Adipose tissue (tissue), 3 donors: ENCODE results near the gene TSPO. TPM values are rescaled to one million over a fixed set of nuclear protein-coding genes. Genes with fewer than 3 reads are reported as not detected.
A peak's percentile ranks its signal among the peaks of the same experiment; 100 is the strongest.
"Not testable (repeated sequence)": the region's sequence is repeated elsewhere in the genome, so short reads cannot be mapped to it uniquely, and the experiment has no call there.

Source experiments
- H3K27ac ChIP-seq: one replicate; pipeline ENCODE4 v1.5.1; 2013; ENCODE audit warnings: low read depth, low read length
- WGBS, 3 donors: extraction: QIAGEN DNeasy Blood & Tissue Kit; methylation state at CpG; one replicate each; pipeline ENCODE4 v1.1.7; 2013; 5-methylcytosine and 5-hydroxymethylcytosine counted together
- polyA plus RNA-seq, 3 donors: library from polyadenylated mRNA; stranded (reverse); fragments of 200-250 nt; gene quantifications; one replicate each; pipeline ENCODE4 v1.2.3, GENCODE V29; 2013
- donor health status: healthy with polysubstance abuse.
- donor health status: Bipolar disorder and iron deficiency.
- donor health status: healthy.

Gene TSPO
- polyA plus RNA-seq, 3 donors: 138 to 661 (median 447) TPM

DNA sequence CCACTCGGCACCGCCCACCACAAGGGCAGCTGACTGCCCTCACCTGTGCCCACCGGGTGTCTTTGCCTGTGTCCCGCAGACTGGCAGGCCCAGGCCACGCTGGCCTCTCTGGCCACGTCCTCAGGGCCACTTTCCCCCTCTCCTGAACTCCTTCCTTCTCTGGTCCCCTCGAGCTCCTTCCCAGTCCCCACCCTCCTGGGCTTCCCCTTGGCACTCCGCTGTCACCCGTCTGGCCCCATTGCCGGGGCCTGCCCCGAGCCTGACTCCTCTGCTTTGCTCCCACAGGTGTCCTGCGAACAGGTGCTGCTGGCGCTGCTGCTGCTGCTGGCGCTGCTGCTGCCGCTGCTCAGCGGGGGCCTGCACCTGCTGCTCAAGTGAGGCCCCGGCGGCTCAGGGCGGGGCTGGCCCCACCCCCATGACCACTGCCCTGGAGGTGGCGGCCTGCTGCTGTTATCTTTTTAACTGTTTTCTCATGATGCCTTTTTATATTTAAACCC, 22.4 kb upstream of the TSPO start:
- WGBS, 3 donors: 28 to 57% (median 52%) methylated on average over 20 of the region's 20 CpGs
- H3K27ac ChIP-seq: no peak overlapping the region

DNA sequence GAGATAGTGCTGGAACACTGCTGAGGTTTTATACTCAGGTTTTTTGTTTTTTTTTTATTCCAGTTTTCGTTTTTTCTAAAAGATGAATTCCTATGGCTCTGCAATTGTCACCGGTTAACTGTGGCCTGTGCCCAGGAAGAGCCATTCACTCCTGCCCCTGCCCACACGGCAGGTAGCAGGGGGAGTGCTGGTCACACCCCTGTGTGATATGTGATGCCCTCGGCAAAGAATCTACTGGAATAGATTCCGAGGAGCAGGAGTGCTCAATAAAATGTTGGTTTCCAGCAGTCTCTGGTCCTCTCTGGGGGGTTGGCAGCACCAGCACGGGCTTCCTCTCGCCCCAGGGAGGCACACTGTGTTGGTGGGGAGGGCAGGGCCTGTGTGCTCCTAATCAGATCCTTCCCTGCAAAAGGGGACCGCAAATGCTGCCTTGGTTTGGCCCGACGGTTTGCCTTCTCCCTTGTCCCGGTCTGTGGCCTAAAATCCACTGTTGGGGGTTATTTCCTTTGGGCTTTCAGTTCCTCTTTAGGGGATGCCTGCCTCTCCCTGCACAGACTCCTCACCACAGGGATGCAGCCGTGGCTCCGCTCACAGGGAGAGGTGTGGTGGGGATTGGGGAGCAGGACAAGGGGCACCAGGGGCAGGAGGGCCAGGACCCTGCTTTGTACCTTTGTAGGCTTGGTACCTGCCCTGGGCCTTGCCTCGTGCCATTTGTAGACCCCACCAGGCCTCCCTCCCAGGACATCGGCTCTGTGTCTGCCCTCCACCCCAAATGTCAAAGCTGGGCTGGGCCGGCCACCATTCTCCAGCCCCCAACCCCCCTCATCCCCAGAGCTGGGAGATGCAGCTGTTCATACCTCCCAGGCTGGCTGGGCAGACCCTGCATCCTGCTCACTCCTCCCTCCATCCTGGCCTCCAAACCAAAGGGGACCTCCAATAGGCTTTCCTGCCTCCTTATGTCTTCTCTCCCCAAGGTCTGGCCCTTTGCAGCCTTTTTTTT, 21.6 kb upstream of the TSPO start:
- H3K27ac ChIP-seq: no peak overlapping the region

DNA sequence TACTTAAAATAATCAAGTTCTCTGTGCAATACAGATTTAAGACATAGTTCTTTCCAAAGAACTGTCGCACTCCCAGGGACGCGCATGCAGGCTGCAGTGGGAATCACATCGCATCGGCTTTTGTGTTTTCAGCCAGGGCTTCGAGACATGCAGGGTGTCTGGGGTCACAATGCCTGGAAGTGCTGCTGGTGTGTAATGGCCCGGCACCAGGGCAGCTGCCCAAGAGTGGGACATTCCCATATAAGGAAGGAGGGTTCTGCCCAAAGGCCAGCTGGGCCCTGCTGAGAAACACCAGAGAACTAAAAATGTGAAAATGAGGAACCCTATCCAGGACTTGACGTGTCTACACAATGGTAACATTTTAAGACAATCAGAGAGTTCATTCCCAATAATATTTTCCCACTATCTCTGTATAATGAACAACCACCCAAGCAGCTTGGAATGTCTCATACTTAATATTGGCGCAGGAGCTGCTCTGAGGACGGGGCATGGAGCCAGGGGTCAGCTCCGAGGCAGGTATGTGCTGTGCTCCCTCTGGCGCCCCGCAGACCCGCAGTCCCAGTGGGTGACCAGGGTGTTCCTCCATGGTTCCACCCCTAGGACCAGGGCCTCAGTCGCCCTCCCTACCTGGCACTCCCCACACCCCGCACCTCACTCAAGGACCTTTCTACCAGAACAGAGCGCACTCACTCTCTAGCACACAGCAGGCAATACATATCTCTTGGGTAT, 19.4 kb upstream of the TSPO start:
- WGBS, 3 donors: 81 to 87% (median 82%) methylated on average over 17 of the region's 17 CpGs
- no peak overlapping the region for H3K27ac ChIP-seq

More for the DNA sequence above, 21.6 kb upstream of the TSPO start:
- 46 to 60% (median 54%) methylated on average over 15 to 16 of the region's 16 CpGs for WGBS, 3 donors

DNA sequence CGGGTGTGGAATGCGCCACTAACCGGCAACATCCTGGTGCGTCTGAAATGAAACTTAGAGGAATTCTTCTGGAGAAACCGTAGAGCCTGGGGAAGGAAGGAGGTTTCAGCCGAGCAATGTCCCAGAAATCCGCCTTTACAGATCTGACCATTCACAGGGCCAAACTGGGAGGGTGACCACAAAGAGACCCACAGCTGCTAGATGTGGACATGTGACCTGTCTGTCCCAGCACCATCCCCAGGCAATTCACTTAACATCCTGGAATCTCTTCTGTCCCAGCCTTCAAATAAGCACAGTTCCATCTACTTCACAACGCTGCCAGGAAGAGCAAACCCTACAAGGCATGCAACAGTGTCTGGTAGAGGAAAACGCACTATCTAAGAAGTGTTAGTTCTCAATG, 18.0 kb upstream of the TSPO start:
- H3K27ac ChIP-seq: no peak overlapping the region
- WGBS, 3 donors: 86 to 96% (median 91%) methylated on average over 9 of the region's 9 CpGs

DNA sequence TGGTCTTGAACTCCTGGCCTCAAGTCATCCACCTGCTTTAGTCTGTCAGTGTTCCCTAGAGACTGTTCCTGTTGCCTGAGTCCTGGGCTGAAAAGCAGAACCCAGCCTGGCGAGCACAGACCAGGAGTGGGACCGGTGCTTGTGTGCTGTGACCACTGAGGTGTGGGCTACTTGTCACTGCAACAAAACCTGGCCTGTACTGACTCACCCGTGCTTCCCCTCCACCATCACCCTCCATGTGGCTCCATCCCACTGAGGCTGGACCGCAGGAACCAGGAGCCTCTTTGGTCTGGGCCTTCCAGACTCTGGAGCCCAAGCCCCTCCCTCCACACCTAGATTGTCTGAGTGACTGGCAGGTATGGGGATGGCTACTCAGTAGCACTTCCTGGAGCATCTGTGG, 16.8 kb upstream of the TSPO start:
- 95 to 96% (median 96%) methylated on average over 4 of the region's 4 CpGs for WGBS, 3 donors

DNA sequence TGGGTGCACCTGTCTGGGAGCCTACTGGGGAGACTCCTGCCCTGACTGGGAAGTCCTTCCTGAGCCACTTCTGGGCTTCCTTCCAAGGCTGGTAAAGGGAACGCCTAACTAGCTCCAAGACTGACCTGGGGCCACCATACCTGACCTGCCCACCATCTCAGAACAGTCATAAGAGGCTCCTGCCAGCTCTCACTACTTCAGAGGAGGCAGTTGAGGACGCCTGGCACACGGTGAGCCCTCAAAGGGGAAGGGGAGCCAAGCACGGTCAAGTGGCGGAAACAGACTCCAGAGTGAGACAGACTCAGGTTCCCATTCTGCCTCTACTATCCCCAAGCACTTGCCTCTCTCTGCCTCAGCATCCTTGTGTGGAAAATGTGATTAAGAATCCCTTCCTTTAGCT, 15.8 kb upstream of the TSPO start:
- H3K27ac ChIP-seq: no peak overlapping the region
- WGBS, 3 donors: 89 to 93% (median 92%) methylated on average over 5 of the region's 5 CpGs

More for the DNA sequence above, 16.8 kb upstream of the TSPO start:
- no peak overlapping the region for H3K27ac ChIP-seq

DNA sequence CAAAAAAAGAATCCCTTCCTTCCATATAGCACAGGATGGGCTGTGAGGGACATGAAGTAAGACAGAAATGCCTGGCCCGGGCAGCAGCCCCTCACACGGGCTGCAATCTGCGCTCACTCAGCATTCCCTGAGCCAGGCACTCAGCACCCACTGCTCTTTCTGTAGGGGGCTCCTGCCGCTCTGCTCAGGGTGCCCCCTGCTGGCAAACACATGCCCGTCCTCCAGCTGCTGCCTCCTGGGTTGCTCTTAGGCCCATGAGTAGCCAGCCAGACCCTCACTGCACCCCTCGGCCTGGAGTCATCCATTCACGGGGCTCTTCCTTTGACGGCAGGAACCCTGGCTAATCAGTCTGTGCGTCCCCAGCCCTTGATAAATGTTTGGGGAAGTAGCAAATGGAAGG, 15.1 kb upstream of the TSPO start:
- WGBS, 3 donors: 31 to 51% (median 35%) methylated on average over 9 of the region's 9 CpGs

DNA sequence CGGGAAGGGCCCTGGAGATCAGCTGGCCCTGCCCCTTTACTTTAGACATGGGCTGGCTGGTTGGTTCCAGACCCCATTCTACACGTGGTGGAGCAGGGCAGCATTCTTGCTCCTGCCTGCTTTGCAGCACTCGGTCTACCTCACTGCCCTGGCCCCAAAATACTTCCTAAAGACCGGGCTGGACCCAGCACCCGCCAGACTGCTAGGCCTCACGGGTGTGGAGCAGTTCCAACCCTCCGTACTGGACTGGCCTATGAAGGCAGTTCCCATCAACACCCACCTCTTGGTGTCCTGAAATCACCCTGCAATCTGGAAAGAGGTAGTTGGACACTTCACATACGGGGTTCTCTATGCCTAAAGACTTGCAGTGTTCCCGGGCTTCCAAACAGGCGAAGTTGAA, 14.6 kb upstream of the TSPO start:
- WGBS, 3 donors: 63 to 73% (median 63%) methylated on average over 10 of the region's 10 CpGs
- H3K27ac ChIP-seq: no peak overlapping the region

More for the DNA sequence above, 15.1 kb upstream of the TSPO start:
- no peak overlapping the region for H3K27ac ChIP-seq

DNA sequence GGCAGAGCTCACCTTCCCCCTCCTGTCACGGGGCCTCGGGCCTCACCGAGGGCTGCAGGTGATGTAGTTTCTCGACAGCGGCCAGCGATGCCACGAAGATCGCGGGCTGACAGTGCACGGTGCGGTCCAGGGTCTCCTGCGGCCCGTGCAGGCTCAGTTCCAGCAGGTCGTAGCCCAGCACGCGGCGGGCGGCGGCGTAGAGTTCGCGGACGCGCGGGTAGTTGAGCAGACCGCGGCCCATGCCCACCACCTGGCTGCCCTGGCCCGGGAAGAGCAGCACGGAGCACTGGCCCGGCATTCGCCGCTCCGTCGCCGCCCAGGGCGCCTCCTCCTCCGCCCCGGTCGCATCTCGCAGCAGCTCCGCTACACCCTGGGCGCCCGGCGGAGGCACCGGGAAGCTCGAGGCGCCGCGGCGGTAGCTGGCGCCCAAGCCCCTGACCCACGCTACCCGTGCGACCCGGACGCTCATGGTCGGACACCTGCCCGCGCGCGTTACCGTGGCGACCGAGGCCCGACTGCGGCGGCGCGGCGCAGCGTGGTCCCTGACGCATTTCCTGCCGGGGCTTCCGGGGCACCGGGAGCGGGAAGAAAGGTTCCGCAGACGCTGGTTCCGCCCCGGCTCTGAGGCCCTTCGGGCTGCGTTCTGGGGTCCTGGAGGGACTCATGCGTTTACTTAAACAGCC, 8.3 kb upstream of the TSPO start, which contains the start of gene MCAT:
MCAT (minus strand) TSS at position 519 of the 683 bp plus-strand sequence; CDS start at position 469, 50 bp downstream.
- H3K27ac ChIP-seq: no peak within 1 kb of the TSS
- 0 to 1% (median 0%) methylated on average over 79 to 83 of the region's 83 CpGs for WGBS, 3 donors

DNA sequence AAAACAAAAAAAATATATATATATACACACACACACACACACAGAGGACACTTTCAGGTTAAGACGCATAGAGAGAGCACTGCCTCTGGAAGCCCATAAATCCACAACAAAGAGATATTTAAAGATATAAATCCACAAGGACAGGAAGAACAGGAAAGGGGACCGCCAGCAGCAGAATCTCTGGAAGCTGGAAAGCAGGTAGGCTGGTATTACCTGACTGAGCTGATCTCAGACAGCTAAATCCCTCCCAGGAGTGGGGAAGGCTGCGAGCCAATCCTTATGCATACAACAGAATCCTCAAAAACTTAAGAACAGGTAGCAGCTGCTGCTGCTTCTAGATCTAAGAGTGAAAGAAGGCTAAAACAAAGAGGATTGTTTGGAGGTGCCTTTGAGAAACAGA, 6.4 kb upstream of the TSPO start:
- H3K27ac ChIP-seq: no peak overlapping the region
- WGBS, 3 donors: 63 to 85% (median 76%) methylated on average over 3 of the region's 3 CpGs

DNA sequence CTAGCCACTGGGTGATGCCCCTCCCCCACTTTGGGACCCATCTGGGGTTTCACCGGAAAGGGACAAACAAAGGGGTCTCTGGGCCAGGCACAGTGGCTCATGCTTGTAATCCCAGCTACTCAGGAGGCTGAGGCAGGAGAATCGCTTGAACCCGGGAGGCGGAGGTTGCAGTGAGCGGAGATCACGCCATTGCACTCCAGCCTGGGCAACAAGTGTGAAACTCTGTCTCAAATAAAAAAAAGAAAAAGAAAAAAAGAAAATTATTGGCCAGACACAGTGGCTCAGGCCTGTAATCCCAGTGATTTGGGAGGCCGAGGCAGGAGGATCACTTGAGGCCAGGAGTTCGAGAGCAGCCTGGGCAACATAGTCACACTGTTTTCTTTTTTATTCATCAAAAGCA, 6.0 kb upstream of the TSPO start:
- not testable (repeated sequence) for H3K27ac ChIP-seq
- WGBS, 3 donors: 90 to 93% (median 93%) methylated on average over 8 of the region's 8 CpGs

DNA sequence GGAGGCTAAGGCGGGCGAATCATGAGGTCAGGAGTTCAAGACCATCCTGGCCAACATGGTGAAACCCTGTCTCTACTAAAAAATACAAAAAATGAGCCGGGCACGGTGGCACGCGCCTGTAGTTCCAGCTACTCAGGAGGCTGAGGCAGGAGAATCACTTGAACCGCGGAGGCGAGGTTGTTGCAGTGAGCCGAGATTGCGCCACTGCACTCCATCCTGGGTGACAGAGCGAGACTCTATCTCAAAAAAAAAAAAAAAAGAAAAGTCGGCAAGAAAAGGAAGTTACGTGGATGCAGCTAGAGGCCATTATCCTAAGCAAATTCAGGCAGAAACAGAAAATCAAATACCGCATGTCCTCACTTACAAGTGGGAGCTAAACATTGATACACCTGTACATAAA, 5.0 kb upstream of the TSPO start:
- not testable (repeated sequence) for H3K27ac ChIP-seq
- WGBS, 3 donors: 55 to 85% (median 65%) methylated on average over 15 of the region's 15 CpGs

DNA sequence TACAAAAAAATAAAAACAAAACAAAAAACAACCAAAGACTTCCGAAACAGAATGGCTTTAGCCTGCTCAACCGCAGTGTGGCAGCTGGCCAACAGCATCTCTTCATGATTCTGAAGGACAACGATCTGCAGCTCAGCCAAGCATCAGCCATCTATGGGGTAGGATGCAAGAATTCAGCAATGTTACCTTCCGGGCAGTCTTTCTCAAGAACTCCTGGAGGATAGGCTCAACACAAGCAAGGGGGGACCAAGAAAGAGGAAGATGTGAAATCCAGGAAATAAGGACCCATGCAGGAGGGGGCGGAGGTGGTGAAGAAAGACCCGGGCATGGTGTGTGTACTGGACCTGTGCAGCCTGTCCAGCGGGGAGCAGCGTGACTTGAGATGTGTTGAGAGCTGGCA, 3.5 kb upstream of the TSPO start:
- 40 to 67% (median 46%) methylated on average over 8 of the region's 8 CpGs for WGBS, 3 donors
- no peak overlapping the region for H3K27ac ChIP-seq

DNA sequence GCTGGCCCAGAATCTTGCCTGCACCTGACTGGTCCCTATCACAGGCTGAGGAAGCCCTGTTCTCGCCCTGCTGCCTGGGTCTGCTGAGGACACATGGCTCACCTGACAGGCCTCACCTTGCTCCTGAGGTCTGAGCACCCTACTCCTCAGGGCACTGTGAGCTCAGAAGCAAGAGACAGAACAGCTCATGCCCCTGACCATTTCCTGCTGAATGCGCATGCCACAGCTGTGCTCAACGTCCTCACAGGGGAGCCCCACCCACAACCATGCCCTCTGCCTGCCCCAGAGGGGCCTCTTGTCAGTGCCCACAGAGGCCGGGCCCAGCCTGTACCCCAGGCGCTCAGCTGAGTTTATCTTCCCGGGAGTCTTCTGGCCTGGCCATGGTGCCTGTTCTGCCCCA, 2.8 kb upstream of the TSPO start:
- 45 to 58% (median 52%) methylated on average over 6 of the region's 6 CpGs for WGBS, 3 donors
- no peak overlapping the region for H3K27ac ChIP-seq

DNA sequence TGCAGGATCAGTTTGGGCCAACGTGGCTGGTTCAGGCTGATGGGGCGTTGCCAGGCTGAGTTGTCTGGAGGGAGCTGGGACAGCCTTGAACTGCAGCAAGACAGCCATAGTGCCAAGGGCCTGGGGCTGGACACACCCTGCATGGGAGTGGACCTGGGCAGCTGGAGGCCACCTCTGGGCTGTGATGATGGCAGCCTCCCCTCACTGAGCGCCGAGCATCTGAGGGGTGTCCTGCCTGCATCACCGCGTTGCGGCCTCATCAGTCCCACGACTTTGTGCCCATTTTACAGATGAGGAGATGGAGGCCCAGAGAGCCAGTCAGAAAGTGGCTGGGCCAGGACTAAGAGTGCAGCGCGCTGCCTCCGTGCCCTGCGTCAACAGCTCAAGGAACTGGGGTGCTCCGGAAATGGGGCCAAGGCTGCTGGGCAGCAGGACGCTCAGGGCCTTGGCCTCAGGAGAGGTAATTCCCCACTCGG, 590 bp upstream of the TSPO start:
- WGBS, 3 donors: 68 to 77% (median 72%) methylated on average over 15 of the region's 15 CpGs

DNA sequence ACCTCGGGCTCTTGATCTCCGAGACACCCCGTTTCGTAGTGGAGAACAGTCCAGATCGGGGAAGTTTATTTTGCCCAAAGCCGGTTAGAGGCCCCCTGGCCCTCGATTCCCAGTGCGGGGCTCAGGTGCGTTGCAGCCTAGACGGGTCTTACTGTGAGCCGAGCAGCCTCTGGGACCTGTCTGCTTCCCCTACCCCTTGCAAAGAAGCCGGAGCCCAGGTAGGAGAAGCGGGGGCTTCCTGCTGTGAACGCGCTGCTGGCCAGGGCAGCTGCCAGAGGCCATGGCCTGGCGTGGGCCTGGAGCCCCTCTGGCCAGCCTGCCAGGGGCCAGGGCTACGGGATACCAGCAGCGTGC, 621 bp downstream of the TSPO start:
- 2 to 28% (median 7%) methylated on average over 18 of the region's 18 CpGs for WGBS, 3 donors

More for the DNA sequence above, 590 bp upstream of the TSPO start:
- H3K27ac ChIP-seq: no peak overlapping the region

DNA sequence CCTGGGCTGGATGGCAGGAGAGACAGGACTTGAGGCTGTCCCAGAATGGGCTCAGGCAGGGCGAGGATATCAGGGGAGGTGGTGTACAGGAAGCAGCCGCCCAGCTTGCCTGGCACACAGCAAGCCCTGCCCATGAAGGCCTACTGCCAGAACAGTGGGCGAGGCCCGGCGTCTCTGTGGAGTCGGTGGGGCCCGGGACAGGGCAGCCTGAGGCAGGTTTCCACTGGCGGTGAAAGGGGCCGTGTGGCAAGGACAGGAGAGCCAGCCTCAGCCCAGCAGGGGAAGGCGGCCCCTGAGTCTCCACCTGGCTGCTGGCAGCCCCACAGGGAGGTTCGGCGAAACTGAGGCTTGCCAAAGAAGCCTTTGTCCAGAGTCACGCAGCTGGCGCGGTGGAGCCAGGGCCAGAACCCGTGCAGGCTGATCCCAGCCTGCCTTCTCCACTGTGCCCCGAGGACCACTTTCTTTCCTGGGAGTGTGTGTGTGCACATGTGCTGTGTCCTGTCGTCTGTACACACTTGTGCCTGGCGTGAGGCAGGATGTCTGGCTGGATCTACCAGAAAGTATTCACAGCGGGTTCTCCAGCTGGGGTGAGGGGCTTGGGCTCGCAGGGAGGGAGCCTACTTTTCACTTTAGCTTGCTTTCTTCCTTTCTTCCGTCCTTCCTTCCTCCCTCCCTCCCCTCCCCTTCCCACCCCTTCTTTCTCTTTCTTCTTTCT, 1.2 kb downstream of the TSPO start:
- 3 to 14% (median 4%) methylated on average over 22 of the region's 22 CpGs for WGBS, 3 donors
- H3K27ac ChIP-seq: peak overlapping the region; percentile 65

More for the DNA sequence above, 621 bp downstream of the TSPO start:
- peak overlapping the region; percentile 65 for H3K27ac ChIP-seq

DNA sequence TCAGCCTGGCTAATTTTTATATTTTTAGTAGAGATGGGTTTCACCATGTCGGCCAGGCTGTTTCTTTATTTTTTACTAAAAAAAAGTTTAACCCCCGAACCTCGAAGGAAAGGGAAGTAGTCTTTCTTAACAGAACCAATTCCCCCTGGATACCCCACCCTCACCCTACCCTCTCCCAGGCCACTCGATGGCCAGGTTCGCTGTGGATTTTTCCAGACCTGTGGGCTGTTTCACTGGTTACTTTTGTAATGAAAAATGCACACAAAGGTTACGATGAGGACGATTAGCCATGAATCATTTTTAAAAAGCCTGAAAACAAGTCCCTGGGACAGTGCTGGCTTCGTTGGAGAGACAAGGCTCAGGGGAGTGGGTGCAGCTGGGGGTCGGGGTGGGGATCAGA, 2.5 kb downstream of the TSPO start:
- WGBS, 3 donors: 44 to 75% (median 49%) methylated on average over 9 of the region's 9 CpGs
- H3K27ac ChIP-seq: no peak overlapping the region
